Mononuclear cell (primary cell): ENCODE data around the gene LHX6. TPM values are rescaled to one million over a fixed set of nuclear protein-coding genes. Genes with fewer than 3 reads are reported as not detected.

Experiments used
- H3K27me3 ChIP-seq: 2 replicates; pipeline ENCODE4 v1.6.0; 2011; ENCODE audit warnings: low read length, control low read depth; ENCODE audit not compliant: insufficient read depth
- H3K4me1 ChIP-seq: 2 replicates; pipeline ENCODE4 v1.5.1; 2011; ENCODE audit warnings: mild to moderate bottlenecking, low read length, control low read depth; ENCODE audit not compliant: insufficient read depth
- H3K4me3 ChIP-seq: 2 replicates; pipeline ENCODE4 v1.5.1; 2011; ENCODE audit warnings: mild to moderate bottlenecking, low read length, moderate library complexity
- H3K9me3 ChIP-seq: 2 replicates; pipeline ENCODE4 v1.5.1; 2011; ENCODE audit warnings: low read depth, mild to moderate bottlenecking, control low read depth, low read length
- total RNA-seq: library from RNA; depleted of rRNA; stranded (reverse); fragments of >200 nt; gene quantifications from one replicate; pipeline ENCODE4 v1.2.3, GENCODE V29; 2012

Gene LHX6
- total RNA-seq, 1 donor, result under 0.01 TPM

DNA sequence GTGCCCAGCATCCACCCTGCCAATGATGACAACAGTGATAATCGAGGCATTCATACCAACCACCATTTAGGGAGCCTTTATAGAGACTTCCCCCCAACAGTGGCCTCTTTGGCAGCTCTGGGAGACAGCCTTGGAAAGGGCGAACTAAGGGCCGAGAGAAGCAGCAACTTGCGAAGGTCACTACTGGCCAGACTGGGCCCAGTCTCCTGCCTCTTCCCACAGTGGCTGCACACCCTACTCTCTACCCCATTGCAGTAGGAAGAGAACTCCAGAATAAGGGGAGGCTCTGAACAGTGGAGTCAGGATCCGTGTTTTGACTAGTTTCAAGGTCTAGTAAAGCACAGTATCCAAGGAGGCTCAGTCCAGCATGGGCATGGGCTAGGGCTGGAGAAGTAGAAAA is 5.3 kb downstream of the LHX6 start:
- Histone ChIP-seq H3K4me3 (no peak overlapping the region), H3K9me3 (no peaks in the 10 kb centered on the region), H3K27me3 (peaks cover 49% of the 10 kb centered on the region), H3K4me1 (peaks cover 15% of the 10 kb centered on the region)

DNA sequence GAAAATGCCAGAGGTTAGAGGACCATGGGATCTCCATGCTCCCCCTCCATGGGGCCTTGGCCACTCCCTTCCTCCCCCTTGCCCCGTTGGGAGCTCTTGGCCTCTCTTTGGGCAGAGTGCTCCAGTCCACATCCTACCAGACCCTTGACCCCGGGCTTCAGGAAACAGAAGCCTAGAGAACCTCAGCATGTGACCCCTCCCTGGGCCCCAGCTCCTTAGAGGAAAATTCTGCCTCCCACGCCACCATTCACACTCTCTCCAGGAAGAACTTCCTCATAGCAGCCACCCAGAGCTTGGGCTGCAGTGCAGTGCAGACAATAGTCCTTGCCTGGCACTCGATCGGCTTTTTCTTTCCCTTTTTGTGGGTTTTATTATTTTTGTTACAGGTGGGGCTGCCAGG is 6.0 kb downstream of the LHX6 start:
- H3K9me3 ChIP-seq, result no peaks in the 10 kb centered on the region
- H3K27me3 ChIP-seq, result peaks cover 56% of the 10 kb centered on the region
- no peak overlapping the region for H3K4me3 ChIP-seq
- peaks cover 19% of the 10 kb centered on the region for H3K4me1 ChIP-seq

GRCh38 chr9:122221183-122221811 is 7.5 kb downstream of the LHX6 start:
- H3K4me1 ChIP-seq, result peaks cover 19% of the 10 kb centered on the region
- peaks cover 60% of the 10 kb centered on the region for H3K27me3 ChIP-seq
- no peaks in the 10 kb centered on the region for H3K9me3 ChIP-seq
- H3K4me3 ChIP-seq, result no peak overlapping the region

- H3K9me3 ChIP-seq, result no peaks in the 10 kb centered on the region
- no peak overlapping the region for H3K4me3 ChIP-seq
- peaks cover 19% of the 10 kb centered on the region for H3K4me1 ChIP-seq
- H3K27me3 ChIP-seq, result peaks cover 65% of the 10 kb centered on the region
Measured at GRCh38 chr9:122220673-122221182, 8.0 kb downstream of the LHX6 start.

- Histone ChIP-seq H3K4me1 (peaks cover 19% of the 10 kb centered on the region), H3K27me3 (peaks cover 72% of the 10 kb centered on the region), H3K9me3 (no peaks in the 10 kb centered on the region), H3K4me3 (no peak overlapping the region)
Measured at GRCh38 chr9:122219856-122220672, 8.7 kb downstream of the LHX6 start.

GRCh38 chr9:122218935-122219855 is 9.6 kb downstream of the LHX6 start:
- Histone ChIP-seq H3K27me3 (peaks cover 81% of the 10 kb centered on the region), H3K9me3 (no peaks in the 10 kb centered on the region), H3K4me1 (peaks cover 19% of the 10 kb centered on the region), H3K4me3 (no peak overlapping the region)

DNA sequence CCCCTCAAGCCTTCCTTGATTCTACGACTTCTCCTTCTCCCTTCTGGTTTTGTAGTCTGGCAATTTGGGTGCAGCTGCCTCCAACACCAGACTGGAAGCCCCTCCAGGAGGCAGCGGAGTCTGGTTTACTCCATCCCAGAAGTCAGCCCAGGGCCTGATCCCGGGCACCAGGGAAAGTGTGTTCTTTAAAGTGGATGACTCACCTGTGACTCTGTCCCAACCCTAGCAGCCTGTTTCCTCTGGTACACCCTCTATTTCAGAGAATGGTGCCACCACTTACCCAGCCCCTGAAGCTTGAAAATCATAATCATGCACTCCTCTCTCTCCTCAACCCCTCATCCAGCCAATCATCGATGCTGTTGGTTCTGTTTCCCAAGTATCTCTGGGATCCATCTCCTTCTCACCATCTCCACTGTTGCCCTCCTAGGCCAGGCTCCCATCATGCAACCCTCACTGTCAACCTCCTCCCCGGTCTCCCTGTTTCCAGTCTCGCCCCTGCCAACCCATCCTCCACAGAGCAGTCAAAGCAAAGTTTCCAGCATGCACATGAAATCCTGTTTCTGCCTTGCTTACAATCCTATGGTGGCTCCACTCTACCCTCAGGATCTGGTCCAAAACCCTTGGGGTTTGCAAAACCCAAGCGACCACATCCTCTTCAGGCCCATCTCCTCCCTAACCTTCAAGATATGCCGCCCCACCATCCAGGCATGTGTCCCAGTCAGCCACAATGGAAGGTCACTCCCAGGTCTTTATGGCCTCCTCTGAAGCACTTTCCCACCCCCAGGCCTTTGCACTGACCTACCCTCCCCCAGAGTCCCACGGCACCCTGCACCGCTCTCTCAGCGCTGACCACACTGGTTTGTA is 10.5 kb downstream of the LHX6 start:
- Histone ChIP-seq H3K9me3 (no peaks in the 10 kb centered on the region), H3K27me3 (peaks cover 86% of the 10 kb centered on the region), H3K4me3 (no peak overlapping the region), H3K4me1 (peaks cover 23% of the 10 kb centered on the region)

- Histone ChIP-seq H3K4me1 (peaks cover 28% of the 10 kb centered on the region), H3K27me3 (peaks cover 92% of the 10 kb centered on the region), H3K9me3 (no peaks in the 10 kb centered on the region), H3K4me3 (no peak overlapping the region)
Measured at GRCh38 chr9:122217640-122218039, 11.1 kb downstream of the LHX6 start.

DNA sequence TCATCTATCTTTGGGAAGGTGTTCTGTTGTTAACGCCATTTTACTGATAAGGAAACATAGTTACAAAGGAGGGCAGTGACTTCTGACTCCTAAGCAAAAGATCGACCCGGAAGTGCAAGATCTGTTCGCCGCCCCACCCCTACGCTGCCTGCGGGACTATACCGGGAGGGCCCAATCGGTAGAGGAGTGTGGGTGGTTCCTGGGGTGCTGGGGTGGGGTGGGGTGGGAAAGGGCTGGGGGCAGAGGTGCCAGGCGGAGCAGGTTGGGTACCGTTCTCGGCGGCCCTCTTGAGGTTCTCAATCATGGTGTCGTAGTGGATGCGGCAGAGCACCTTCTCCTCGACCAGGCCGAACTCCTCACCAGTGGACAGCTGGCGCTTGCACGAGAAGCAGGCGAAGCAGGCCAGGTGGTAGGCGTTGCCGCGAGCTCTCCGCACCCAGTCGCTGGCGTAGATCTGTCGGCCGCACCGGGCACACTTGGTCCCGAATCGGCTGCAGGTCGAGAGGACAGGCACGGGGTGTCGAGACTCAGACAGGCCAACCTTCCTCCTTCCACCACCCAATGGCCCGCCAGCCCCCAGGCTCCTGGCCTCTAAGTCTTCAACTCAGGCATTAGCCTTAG is 11.8 kb downstream of the LHX6 start:
- Histone ChIP-seq H3K27me3 (peaks cover 90% of the 10 kb centered on the region), H3K4me1 (peaks cover 28% of the 10 kb centered on the region), H3K9me3 (no peaks in the 10 kb centered on the region)

GRCh38 chr9:122216138-122216797 is 12.5 kb downstream of the LHX6 start:
- peaks cover 89% of the 10 kb centered on the region for H3K27me3 ChIP-seq
- H3K4me1 ChIP-seq, result peaks cover 28% of the 10 kb centered on the region
- H3K4me3 ChIP-seq, result no peak overlapping the region
- no peaks in the 10 kb centered on the region for H3K9me3 ChIP-seq

More for the DNA sequence above, 11.8 kb downstream of the LHX6 start:
- H3K4me3 ChIP-seq, result no peak overlapping the region

GRCh38 chr9:122215663-122216062 is 13.1 kb downstream of the LHX6 start:
- Histone ChIP-seq H3K27me3 (peaks cover 86% of the 10 kb centered on the region), H3K9me3 (no peaks in the 10 kb centered on the region), H3K4me1 (peaks cover 28% of the 10 kb centered on the region), H3K4me3 (no peak overlapping the region)

- peaks cover 75% of the 10 kb centered on the region for H3K27me3 ChIP-seq
- H3K4me3 ChIP-seq, result no peak overlapping the region
- H3K9me3 ChIP-seq, result no peaks in the 10 kb centered on the region
- H3K4me1 ChIP-seq, result peaks cover 23% of the 10 kb centered on the region
Measured at GRCh38 chr9:122214507-122214906, 14.2 kb downstream of the LHX6 start.

DNA sequence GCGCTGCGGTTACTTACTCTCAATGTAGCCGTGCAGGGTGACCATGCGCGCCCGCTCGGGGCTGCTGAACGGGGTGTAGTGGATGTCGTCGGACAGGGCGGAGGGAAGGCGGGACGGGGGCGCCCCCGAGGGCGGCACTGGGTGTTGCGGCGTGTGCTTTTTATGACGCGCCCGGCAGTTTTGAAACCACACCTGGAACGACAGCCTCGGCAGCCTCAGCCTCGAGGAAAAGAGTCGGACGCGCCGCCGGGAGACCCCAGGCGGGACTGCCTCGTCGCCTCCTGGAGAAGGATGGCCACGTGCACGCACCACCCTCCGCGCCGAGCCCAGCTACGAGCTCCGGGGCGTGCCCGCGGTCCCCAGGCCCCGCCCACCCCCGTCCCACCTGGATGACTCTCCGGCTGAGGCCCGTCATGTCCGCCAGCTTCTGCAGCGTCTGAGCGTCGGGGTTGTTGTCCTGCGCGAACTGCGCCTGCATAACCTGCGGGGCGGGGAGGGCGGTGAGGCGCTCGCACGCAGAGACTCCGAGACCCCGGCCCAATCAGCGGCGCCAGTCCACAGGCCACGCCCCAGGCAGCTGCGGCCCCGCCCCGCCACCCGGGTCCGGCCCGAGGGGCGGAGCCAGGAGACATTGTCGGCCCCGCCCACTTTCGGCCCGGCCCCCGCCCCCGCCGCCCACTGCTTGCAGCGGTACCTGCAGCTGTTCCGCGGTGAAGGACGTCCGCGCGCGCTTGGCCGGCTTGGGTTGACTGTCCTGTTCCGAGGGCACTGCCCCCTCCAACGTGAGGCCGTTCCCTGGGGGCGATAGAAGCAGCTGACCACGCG is 15.0 kb downstream of the LHX6 start:
- peaks cover 68% of the 10 kb centered on the region for H3K27me3 ChIP-seq
- H3K4me3 ChIP-seq, result peak overlapping the region; percentile 6
- no peaks in the 10 kb centered on the region for H3K9me3 ChIP-seq
- H3K4me1 ChIP-seq, result peaks cover 16% of the 10 kb centered on the region
